HG03095 (cell line): ENCODE results near the gene CYB5D1.
"Not testable (repeated sequence)": the region's sequence is repeated elsewhere in the genome, so short reads cannot be mapped to it uniquely, and the experiment has no call there.

Experiments
- ATAC-seq: cut with Tn5 transposase; IDR thresholded peaks from one replicate; pipeline ENCODE4 v1.9.1; 2021; ENCODE audit warnings: moderate library complexity; ENCODE audit not compliant: unreplicated experiment

The CYB5D1 gene

GRCh38 chr17:7857713-7858521 lies at the start of gene CYB5D1:
Gene CYB5D1, plus strand, starts transcription at chr17:7858003. Its CDS starts 132 bp downstream, at chr17:7858135.
- ATAC-seq, result peak; percentile 25

- ATAC-seq, result no peak
Measured at GRCh38 chr17:7809086-7809790, 48.6 kb upstream of the CYB5D1 start.

- not testable (repeated sequence) for ATAC-seq
Measured at GRCh38 chr17:7809791-7810343, 47.9 kb upstream of the CYB5D1 start.

GRCh38 chr17:7811251-7811650 lies 46.6 kb upstream of the CYB5D1 start:
- ATAC-seq, result no peak

GRCh38 chr17:7814969-7815368 lies 42.8 kb upstream of the CYB5D1 start:
- ATAC-seq, result no peak

- no peak for ATAC-seq
Measured at GRCh38 chr17:7816926-7817642, 40.7 kb upstream of the CYB5D1 start.

- no peak for ATAC-seq
Measured at GRCh38 chr17:7817643-7817964, 40.2 kb upstream of the CYB5D1 start.

- ATAC-seq, result no peak
Measured at GRCh38 chr17:7818026-7818425, 39.8 kb upstream of the CYB5D1 start.

GRCh38 chr17:7818746-7819645 lies 38.8 kb upstream of the CYB5D1 start:
- ATAC-seq, result no peak

GRCh38 chr17:7820231-7820630 lies 37.6 kb upstream of the CYB5D1 start:
- no peak for ATAC-seq

- ATAC-seq, result no peak
Measured at GRCh38 chr17:7822126-7822525, 35.7 kb upstream of the CYB5D1 start.

GRCh38 chr17:7823581-7824001 lies 34.2 kb upstream of the CYB5D1 start:
- no peak for ATAC-seq

- no peak for ATAC-seq
Measured at GRCh38 chr17:7824021-7824924, 33.5 kb upstream of the CYB5D1 start.

- no peak for ATAC-seq
Measured at GRCh38 chr17:7825206-7825990, 32.4 kb upstream of the CYB5D1 start.

- ATAC-seq, result no peak
Measured at GRCh38 chr17:7830616-7831015, 27.2 kb upstream of the CYB5D1 start.

GRCh38 chr17:7831233-7831632 lies 26.6 kb upstream of the CYB5D1 start:
- no peak for ATAC-seq

GRCh38 chr17:7832431-7832830 lies 25.4 kb upstream of the CYB5D1 start:
- no peak for ATAC-seq

GRCh38 chr17:7833011-7833794 lies 24.6 kb upstream of the CYB5D1 start:
- no peak for ATAC-seq
